HEK293T (cell line): ENCODE results near the gene TRIM26.

Source experiments
- CTCF ChIA-PET: fragments of 350-600 bp; formaldehyde crosslinking; extraction: SDS; loops from one replicate; lab custom pipeline; 2021; ENCODE audit warnings: antibody characterized with exemption, inconsistent platforms; lab: Yijun Ruan, JAX
- POLR2A ChIA-PET: fragments of 350-600 bp; formaldehyde crosslinking; extraction: SDS; loops from one replicate; lab custom pipeline; 2020; ENCODE audit warnings: antibody characterized with exemption, inconsistent platforms; lab: Yijun Ruan, JAX
- DNase-seq: peaks from one replicate; pipeline ENCODE4 v3.0.0; 2012; ENCODE audit warnings: mixed read lengths; ENCODE audit errors: extremely low spot score
- ARNT ChIP-seq: fragments of 450-650 bp; IDR thresholded peaks from 2 replicates; pipeline ENCODE4 v1.6.1; 2017; ENCODE audit warnings: mild to moderate bottlenecking
- BHLHE40 ChIP-seq: fragments of 450-650 bp; IDR thresholded peaks from 2 replicates; pipeline ENCODE4 v1.6.1; 2016; ENCODE audit warnings: mild to moderate bottlenecking, moderate library complexity, borderline replicate concordance
- CTBP1 ChIP-seq: fragments of 450-650 bp; IDR thresholded peaks from 2 replicates; pipeline ENCODE4 v1.6.1; 2016; ENCODE audit warnings: borderline replicate concordance
- ELF4 ChIP-seq: fragments of 450-650 bp; IDR thresholded peaks from 2 replicates; pipeline ENCODE4 v1.6.1; 2017; ENCODE audit warnings: antibody characterized with exemption
- FOXA1 ChIP-seq: fragments of 450-650 bp; IDR thresholded peaks from 2 replicates; pipeline ENCODE4 v1.6.1; 2016; ENCODE audit warnings: mild to moderate bottlenecking
- FOXK2 ChIP-seq: fragments of 450-650 bp; IDR thresholded peaks from 2 replicates; pipeline ENCODE4 v1.6.1; 2016; ENCODE audit warnings: mild to moderate bottlenecking
- FOXM1 ChIP-seq: fragments of 450-650 bp; IDR thresholded peaks from 2 replicates; pipeline ENCODE4 v1.6.1; 2017; ENCODE audit warnings: mild to moderate bottlenecking, borderline replicate concordance
- HDGF ChIP-seq: fragments of 450-650 bp; IDR thresholded peaks from 2 replicates; pipeline ENCODE4 v1.6.1; 2017; ENCODE audit warnings: antibody characterized with exemption, borderline replicate concordance
- L3MBTL2 ChIP-seq: fragments of 450-650 bp; conservative IDR thresholded peaks from 2 replicates; pipeline ENCODE4 v1.6.1; 2016; ENCODE audit warnings: mild to moderate bottlenecking
- LEF1 ChIP-seq: fragments of 450-650 bp; IDR thresholded peaks from 2 replicates; pipeline ENCODE4 v1.6.1; 2017; ENCODE audit warnings: mild to moderate bottlenecking, borderline replicate concordance
- NFRKB ChIP-seq: fragments of 450-650 bp; IDR thresholded peaks from 2 replicates; pipeline ENCODE4 v1.6.1; 2016; ENCODE audit warnings: mild to moderate bottlenecking, moderate library complexity
- PKNOX1 ChIP-seq: fragments of 450-650 bp; IDR thresholded peaks from 2 replicates; pipeline ENCODE4 v1.6.1; 2016
- SP1 ChIP-seq: fragments of 450-650 bp; IDR thresholded peaks from 2 replicates; pipeline ENCODE4 v1.6.1; 2017
- SUZ12 ChIP-seq: fragments of 450-650 bp; IDR thresholded peaks from 2 replicates; pipeline ENCODE4 v1.6.1; 2016; ENCODE audit warnings: mild to moderate bottlenecking
- TARDBP ChIP-seq: fragments of 450-650 bp; IDR thresholded peaks from 2 replicates; pipeline ENCODE4 v1.6.1; 2016
- ZNF384 ChIP-seq: fragments of 450-650 bp; IDR thresholded peaks from 2 replicates; pipeline ENCODE4 v1.6.1; 2016

Gene TRIM26

DNA sequence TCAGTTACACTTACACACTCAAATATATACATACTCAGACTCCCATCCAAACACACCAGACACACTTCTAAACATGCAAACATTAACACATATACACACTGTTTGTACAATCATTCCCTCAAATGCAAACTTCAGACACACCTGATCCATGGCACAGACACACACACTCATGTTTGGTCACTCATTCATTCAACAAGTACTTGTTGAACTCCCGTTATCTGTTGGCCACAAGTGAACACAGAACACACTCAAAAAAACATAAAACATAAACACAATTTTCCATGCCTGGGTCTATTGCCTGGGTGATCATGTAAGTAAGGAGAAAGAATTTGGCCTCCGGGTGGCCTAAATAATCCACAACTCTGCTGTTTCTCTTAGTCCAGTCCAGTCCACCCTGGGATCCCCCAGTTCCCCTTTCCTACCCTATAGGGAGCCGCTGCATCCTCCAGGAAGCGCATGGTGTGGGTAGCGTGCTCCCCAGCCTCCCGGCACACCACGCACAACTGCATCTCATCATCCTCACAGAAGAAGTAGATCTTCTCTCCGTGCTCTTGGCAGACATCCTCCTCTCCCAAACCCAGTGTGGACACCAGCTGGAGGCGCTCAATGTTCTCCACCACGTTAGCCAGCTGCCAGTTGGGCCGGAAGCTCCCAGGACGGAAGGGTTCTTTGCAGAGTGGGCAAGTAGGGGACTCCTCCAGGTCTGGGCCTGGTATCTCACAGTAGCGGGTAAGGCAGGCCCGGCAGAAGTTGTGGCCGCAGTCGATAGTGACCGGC is 53.0 kb downstream of the TRIM26 start:
- DNase-seq, result no peak
- no peak for TF ChIP-seq ZNF384
- no peak for TF ChIP-seq ELF4
- no peak for TF ChIP-seq HDGF
- TF ChIP-seq NFRKB, result no peak
- TF ChIP-seq SUZ12, result no peak
- TF ChIP-seq LEF1, result no peak
- ChIA-PET CTCF (no interaction called here), POLR2A (no interaction called here)

DNA sequence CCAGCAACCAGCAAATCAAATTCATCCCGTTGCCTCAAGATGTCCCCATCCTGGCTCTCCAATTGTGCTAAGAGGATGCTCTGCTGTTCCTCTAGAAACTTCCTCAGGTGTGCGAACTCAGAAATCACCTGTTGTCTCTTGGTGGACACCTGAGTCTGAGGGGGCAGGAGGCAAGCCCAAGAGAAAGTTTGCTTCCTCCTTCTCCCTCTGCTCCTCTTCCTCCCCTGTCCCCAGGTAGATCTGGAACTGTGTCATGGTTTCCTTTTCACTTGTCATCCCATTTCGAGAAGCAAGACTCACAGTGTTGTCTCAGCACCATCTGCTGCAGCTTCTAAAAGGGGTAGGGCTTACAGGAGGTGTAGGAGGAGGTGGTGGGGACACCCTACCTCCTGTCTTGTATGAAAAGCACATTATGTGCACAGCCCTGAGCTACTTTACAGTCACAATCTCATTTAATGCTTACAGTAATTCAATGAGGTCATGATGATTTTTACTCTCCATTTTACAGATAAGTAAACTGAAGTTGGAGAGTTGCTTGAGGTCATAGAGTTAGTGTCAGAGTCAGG is 54.6 kb downstream of the TRIM26 start:
- CTCF ChIA-PET, result no interaction called here
- DNase-seq, result no peak
- TF ChIP-seq CTBP1 (no peak), PKNOX1 (no peak), ELF4 (no peak), SUZ12 (no peak), BHLHE40 (no peak), ZNF384 (no peak), LEF1 (no peak), TARDBP (no peak), SP1 (no peak), FOXA1 (no peak), ARNT (no peak), FOXK2 (no peak), HDGF (no peak)
- POLR2A ChIA-PET, result no interaction called here

DNA sequence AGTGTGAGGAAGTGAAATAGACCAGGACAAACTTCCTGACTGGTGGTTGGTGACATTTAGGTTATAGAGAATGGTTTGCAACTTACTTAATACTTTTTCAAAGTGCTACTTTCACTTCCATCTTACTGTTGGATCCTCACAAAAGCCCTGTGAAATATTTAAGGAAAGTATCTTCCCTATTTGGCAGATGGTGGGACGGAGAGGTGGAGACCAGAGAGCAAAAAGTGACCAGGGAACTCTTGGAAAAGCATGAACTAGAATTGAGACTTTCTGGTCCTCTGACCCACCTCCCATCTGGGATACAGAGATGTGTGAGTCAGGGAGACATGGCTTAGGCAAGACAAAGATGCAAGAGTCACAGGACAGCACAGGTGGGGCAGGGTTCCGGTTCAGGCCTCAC is 55.2 kb downstream of the TRIM26 start:
- DNase-seq, result no peak
- POLR2A ChIA-PET, result no interaction called here
- CTCF ChIA-PET, result no interaction called here
- TF ChIP-seq HDGF (no peak), PKNOX1 (no peak), FOXK2 (no peak), FOXA1 (no peak), NFRKB (no peak), SP1 (no peak), FOXM1 (no peak), L3MBTL2 (no peak), BHLHE40 (no peak), ARNT (no peak), ELF4 (no peak), CTBP1 (no peak), LEF1 (no peak), ZNF384 (no peak), SUZ12 (no peak), TARDBP (no peak)

- TF ChIP-seq FOXM1 (no peak), CTBP1 (no peak), L3MBTL2 (no peak), ARNT (no peak), FOXK2 (no peak), FOXA1 (no peak), HDGF (no peak)
- POLR2A ChIA-PET, result no interaction called here
- CTCF ChIA-PET, result no interaction called here
- DNase-seq, result no peak
Observed at GRCh38 chr6:30157581-30157980, 55.6 kb downstream of the TRIM26 start.

- no peak for DNase-seq
- POLR2A ChIA-PET, result no interaction called here
- CTCF ChIA-PET, result no interaction called here
- TF ChIP-seq FOXM1 (no peak), PKNOX1 (no peak), L3MBTL2 (no peak), LEF1 (no peak), ZNF384 (no peak)
Observed at GRCh38 chr6:30156774-30157173, 56.4 kb downstream of the TRIM26 start.

GRCh38 chr6:30156262-30156599 is 57.0 kb downstream of the TRIM26 start:
- TF ChIP-seq NFRKB, result no peak
- peak; percentile 79 for TF ChIP-seq PKNOX1
- ChIA-PET CTCF (no interaction called here), POLR2A (interaction anchor here (1.0 kb wide), 1 partner anchor 54 kb away, joined by 3 read pairs; no protein-coding TSS in a partner anchor)
- peak; percentile 35 for DNase-seq
